Measurements from ENCODE around the gene KCNJ16.

DNA sequence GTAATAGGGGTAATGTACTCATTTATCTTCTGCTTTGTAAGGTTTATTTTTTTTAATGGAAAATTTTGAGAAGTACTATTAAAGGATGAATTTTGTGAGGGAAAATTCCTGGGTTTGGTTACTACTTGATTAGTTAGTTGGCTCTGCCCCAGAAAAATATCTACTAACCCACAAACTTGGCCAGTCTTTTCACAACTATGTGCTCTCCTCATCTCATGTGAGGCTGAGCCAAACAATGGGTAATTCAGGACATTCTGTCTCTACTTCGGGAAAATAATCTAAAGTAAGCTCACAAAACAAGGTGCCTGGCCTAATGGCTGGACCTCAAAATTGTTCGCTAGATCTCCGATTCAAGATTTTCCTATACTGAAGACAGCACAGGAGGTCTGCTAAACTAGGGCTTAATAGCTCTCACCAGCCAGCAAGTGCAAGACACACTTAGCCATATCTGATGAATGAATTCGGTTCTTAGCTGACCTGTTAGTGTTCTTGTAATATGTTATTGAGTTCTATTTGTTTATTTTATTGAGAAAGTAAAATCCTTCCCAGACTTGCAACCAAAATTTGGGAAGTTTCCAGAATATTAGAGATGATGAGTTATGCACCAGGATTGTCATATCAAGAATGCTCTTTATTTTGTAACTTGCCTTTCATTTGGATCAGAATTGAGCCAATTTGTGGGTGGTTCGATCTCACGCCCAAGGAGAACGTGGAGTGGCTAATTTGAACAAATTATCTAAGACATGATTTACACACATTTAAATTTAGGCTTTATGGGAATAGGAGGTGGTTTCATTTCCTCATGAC, 5.7 kb downstream of the KCNJ16 start:
- TF ChIP-seq CTCF (conservative IDR thresholded peaks at IDR 0.05; ENCODE audit: low read length): no peak
- TF ChIP-seq EZH2phosphoT487 (IDR thresholded peaks at IDR 0.05; ENCODE audit: borderline replicate concordance): no peak

All from Loucy (cell line).